HTERT RPE-1 (cell line): Measurements from ENCODE around the gene CCL17.
"Not testable (repeated sequence)": the region's sequence is repeated elsewhere in the genome, so short reads cannot be mapped to it uniquely, and the experiment has no call there.

Source experiments
- in situ Hi-C: fragments of 300-500 bp; cut with MboI; formaldehyde crosslinking; loops from 4 replicates; pipeline ENCODE4 v1.14.3; 2020; ENCODE audit warnings: low sequenced_read_pairs

Gene CCL17

GRCh38 chr16:57395026-57395425 lies 9.5 kb upstream of the CCL17 start:
- in situ Hi-C loops: no loop called here

DNA sequence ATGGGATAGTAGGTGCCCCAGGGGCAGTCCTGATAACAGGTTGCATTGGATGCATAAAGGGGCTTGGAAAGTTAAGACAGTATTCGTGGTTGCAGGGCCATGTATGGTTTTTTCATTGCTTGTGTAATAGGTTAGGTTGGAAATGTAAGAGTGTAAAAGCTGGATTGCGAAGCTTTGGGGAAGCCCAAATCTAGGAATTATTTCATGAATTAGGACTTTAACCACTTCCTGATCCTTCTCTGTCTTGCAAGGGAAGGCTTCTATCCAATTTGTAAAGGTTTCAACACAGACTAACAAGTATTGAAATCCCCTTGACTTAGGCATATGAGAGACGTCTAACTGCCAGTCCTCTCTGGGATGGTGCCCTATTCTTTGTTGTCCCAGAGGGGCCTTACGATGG lies 7.8 kb upstream of the CCL17 start:
- in situ Hi-C loops: no loop called here

GRCh38 chr16:57397493-57397892 lies 7.1 kb upstream of the CCL17 start:
- in situ Hi-C loops: not testable (repeated sequence)

DNA sequence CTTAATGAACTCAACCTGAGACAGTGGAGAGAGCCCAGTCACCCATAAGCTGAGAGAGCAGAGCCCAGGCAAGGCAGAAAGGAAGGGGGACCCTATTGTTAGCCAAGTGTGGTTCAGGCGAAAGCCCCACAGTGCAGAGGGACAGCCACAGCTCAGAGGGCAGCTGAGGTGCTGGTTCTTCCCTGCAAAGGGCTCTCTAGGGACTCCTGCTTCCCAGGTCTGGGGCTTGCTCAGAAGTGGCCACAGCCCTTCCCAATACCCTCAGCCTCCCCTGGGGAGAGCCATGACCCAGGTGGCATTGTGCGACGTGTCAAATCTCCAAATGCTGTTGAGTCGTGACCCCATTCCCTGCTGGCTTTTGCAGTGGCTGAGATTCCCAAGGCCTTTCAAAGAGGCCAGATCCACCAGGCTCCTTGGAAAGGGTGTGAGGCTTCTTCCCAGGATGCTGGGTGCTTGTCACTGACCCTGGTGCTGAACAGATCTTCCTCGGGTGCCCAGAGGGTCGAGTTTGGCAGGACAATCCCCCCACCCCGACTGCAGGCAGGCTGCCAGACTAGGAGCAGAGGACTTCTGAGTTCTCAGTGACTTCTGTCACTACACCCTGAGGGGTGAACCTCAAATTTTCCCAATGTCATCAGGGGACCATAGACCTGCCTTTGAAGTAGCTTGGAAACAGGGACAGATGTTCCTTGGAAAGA lies 2.5 kb upstream of the CCL17 start:
- in situ Hi-C loops: no loop called here

DNA sequence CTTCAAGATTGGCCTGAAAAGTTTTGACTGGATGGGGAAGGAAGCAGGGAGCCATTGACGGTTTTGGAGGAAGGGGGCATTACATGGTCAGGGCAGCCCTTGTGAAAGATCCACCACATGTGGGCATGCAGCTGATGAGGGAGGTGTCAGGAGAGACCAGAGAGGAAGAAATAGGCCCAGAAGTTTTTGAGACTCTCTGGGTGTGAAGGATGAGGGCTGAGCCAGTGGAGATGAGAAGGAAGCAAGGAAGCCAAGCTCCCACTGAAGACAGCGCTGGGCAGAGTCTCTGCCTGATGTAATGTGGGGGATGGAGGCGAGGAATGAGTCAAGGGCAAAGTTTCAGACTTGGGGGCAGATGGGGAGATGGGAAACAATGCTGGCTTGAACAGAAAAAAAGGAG lies 530 bp downstream of the CCL17 start:
- in situ Hi-C loops: no loop called here

GRCh38 chr16:57406881-57407280 lies 2.3 kb downstream of the CCL17 start:
- in situ Hi-C loops: no loop called here

DNA sequence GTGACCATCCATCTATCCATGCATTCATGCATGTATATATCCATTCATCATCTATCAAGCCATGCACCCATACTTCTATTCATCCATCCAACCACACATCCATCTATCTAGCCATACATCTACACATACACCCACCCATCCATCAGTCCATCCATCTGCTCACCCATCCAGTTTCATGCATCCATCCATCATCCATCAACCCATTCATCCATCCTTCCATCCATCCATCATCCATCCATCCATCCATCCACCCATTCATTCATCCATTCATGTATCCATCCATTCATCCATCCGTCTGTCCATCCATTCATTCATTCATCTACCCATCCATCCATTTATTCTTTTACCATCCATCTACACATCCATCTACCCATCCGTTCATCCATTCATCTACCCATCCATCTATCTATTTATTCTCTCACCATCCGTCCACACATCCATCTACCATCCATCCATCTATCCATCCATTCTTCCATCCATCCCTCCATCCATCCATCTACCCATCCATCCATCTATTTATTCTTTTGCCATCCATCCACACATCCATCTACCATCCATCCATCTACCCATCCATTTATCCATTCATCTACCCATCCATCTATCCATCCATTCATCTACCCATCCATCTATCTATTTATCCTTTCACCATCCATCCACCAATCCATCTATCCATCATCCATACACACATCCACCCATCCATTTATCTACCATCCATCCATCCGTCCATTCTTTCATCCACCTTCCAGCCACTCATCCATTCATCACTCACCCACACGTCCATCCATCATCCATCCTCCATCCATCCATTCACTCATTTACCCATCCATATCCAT lies 3.2 kb downstream of the CCL17 start:
- in situ Hi-C loops: no loop called here

GRCh38 chr16:57409065-57409464 lies 4.5 kb downstream of the CCL17 start:
- in situ Hi-C loops: no loop called here

DNA sequence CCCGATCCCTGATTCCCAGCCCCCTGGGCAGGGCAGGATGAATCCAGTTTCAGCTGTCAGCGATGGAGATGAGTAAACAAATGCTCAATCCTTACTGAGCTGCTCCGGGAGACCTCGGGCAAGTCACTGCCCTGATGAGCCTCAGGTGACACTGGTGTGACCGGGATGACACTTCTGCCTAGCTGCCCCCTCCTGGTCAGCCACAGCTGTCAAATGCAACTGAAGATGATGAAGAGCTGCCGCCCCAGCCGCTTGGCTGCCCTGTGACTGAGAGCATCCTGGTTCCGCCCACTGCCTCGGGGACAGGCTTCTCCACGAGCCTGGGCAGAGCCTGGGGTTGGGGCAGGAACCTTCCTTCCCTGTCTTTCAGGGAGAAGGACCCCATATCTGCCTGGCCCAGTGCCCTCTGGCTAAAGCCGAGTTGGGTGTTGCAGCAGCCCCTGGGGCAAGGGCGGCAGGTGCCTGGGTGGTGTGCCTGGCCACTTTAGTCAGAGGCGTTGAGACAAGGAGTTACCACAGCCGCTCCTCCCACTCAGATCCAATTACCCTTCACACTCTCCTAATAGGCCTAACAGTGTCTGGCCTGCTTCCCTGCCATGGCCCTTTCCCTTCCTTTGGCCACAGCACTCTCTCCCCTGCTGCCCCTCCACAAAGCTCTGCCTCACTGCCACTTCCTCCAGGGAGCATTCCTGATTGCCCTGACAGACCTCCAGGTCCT lies 5.5 kb downstream of the CCL17 start:
- in situ Hi-C loops: no loop called here

GRCh38 chr16:57411362-57411976 lies 6.9 kb downstream of the CCL17 start:
- in situ Hi-C loops: no loop called here

DNA sequence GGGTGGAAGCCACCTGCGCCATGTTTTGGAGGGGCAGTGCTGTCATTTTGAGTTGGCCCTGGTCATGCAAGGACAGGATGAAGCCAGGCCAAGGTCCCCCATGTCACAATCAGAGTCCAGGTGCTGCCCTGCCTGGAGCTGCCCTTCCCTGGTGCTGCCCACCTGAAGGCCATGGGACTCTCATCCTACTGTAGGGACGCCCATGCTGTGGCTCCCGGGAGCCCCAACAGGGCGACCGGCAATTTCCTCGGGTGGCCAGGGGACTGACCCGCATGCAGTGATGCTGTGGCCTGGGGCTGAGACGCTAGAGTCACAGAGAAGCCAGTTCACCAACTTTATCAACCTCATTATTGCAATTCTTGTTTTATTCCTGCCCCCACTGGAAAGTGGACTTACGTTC lies 8.0 kb downstream of the CCL17 start:
- in situ Hi-C loops: no loop called here

DNA sequence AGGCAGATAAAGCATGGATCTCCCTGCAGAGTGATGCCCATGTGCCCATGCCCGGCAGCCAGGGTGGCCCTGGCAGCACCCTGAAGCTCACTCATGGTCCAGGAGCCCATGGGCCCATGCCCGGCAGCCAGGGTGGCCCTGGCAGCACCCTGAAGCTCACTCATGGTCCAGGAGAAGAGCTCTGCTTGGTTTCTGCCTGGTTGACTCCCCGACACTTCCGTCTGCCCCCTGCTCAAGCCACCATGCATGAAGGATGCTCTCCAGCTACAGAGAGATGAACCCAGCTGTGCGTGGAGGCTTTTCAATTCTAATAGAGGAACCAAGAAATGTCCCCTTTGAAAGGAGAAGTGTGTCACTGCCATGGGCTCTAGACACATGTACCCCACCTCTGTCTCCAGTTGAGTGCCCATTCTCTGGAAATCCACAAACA lies 8.7 kb downstream of the CCL17 start:
- in situ Hi-C loops: no loop called here

DNA sequence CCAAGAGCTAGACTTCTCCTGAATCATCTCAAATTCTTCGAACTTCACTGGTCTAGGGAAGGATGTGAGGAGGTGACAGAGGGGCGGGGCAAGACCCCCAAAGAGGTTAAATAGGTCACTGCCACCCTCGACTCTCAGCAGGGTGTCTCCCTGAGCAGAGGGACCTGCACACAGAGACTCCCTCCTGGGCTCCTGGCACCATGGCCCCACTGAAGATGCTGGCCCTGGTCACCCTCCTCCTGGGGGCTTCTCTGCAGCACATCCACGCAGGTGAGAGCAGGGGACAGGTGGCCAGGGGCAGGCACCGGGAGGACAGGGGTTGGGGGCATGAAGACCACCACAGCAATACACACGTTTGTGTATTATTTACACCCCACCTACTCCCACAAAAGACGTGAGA lies 9.2 kb downstream of the CCL17 start:
- in situ Hi-C loops: no loop called here

GRCh38 chr16:57416084-57416483 lies 11.5 kb downstream of the CCL17 start:
- in situ Hi-C loops: no loop called here

DNA sequence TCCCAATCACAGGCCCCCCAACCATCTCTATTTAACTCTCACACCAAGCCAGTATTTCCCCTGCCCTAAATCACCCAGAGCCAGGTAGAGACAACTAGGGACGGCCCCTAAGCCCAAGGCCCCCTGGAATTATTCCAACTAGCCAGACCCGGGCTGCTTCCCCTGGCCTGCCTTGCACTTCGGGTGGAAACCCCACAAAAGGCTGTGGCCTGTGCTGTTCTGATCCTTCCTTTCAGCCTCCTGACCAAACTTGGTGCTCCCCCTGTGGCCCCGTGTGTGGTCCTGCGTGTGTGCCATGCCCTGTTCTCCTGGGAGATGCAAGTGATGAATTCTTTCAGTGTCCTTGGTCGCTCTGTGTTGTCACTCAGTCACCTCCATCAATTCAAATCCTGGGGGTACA lies 14.9 kb downstream of the CCL17 start:
- in situ Hi-C loops: no loop called here

DNA sequence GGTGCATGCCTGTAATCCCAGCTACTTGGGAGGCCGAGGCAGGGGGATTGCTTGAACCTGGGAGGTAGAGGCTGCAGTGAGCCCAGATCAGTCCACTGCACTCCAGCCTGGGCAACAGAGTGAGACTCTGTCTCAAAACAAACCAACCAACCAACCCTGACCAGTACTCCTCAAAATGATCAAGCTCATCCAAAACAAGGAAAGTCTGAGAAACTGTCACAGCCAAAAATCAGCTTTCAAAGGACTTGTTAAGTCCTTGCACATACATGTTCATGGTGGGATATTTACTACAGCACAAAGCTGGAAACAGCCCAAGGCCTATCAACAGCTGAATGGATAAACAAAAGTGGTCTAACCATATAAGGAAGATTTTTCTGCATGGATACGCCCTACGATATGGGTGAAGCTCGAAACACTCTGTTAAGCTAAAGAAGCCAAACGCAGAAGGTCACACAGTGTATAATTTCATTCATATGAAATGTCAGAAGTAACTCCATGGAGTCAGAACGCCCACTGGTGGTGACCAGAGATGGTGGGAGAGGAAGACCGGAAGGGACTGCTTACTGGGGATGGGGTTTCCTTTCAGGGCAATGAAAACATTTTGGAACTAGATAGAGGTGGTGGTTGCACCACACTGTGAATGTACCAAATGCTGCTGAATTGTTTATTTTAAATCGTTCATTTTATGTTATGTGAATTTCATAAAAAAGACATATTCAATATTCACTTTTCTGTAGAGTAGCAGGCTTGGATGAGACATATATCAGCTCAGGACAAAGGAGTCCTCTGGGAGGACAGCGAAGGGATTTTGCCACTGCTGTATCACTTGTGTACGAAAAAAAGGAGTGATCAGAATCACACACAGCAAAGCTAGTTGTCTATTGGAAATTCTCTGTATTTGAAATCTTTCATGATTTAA lies 17.7 kb downstream of the CCL17 start:
- in situ Hi-C loops: no loop called here

GRCh38 chr16:57423152-57423551 lies 18.6 kb downstream of the CCL17 start:
- in situ Hi-C loops: no loop called here

DNA sequence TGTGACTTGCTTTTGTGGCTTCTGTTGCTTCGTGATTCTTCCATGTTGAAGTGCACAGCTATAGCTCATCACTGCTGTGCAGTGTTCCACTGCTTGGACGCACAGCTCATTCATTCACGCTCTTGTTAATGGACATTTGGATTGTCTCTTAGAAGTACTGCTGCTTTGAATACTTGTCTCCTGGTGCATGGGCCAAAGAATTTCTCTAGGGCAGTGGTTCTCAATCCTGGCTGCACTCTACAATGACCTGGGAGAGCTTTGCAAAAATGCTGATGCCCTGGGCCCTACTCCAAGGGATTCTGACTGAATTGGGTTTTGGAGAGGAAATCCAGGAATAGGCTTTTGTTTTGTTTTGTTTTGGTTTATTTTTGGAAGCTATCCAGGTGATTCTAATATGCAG lies 20.0 kb downstream of the CCL17 start:
- in situ Hi-C loops: no loop called here

DNA sequence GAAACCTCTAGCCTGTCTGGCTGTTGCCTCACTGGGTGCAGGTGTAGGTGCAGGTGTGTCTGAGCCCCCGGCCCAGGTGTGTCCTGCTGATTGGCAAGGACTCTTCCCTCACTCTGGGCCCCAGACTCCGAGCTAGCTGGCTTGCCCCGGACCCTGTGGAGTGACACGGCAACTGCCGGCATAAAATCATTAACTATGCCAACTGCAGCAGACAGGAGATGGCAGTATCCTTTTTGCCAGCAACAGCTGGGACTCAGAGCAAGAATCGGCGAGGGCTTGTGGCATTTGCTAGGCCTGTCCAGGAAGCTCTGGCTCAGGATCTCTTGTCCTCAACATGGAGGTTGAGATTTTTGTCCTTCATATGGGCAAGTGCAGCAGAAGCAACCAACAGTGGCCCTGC lies 21.8 kb downstream of the CCL17 start:
- in situ Hi-C loops: no loop called here

GRCh38 chr16:57427307-57427706 lies 22.7 kb downstream of the CCL17 start:
- in situ Hi-C loops: no loop called here
